Transverse colon (tissue), 4 donors: Measurements from ENCODE around the gene MTF1. TPM values are rescaled to one million over a fixed set of nuclear protein-coding genes. Genes with fewer than 3 reads are reported as not detected.

Experiments
- DNase-seq: peaks from one replicate; pipeline ENCODE4 v3.0.0-alpha.2; 2019
- H3K27ac ChIP-seq, 4 donors: fragments of 200-600 bp; sonication (generic); 2 replicates each; pipeline ENCODE4 v1.5.1; 2016 to 2018; ENCODE audit warnings: inconsistent platforms in 4 of 4
- H3K27me3 ChIP-seq: fragments of 200-600 bp; sonication (generic); 2 replicates; pipeline ENCODE4 v1.5.1; 2017; ENCODE audit warnings: inconsistent platforms
- H3K36me3 ChIP-seq, 4 donors: fragments of 200-600 bp; sonication (generic); 2 replicates each; pipeline ENCODE4 v1.5.1; 2017 to 2019; ENCODE audit warnings: inconsistent platforms in 4 of 4
- H3K4me1 ChIP-seq, 4 donors: fragments of 200-600 bp; sonication (generic); 2 replicates each; pipeline ENCODE4 v1.5.1; 2017 to 2020; ENCODE audit warnings: inconsistent platforms in 4 of 4
- H3K4me3 ChIP-seq, 4 donors: fragments of 200-600 bp; sonication (generic); 1 replicate in 1 of 4; 2 replicates in 3 of 4; pipeline versions ENCODE4 v1.5.1 to v1.6.1; 2017 to 2019; ENCODE audit warnings: inconsistent platforms in 4 of 4
- H3K9me3 ChIP-seq, 2 donors: fragments of 200-600 bp; sonication (generic); 2 replicates each; pipeline ENCODE4 v1.5.1; 2017 to 2019; ENCODE audit warnings: inconsistent platforms in 2 of 2
- CTCF ChIP-seq, 5 experiments: fragments of 200-600 bp in 3 of 5; fragments of 450-650 bp in 2 of 5; sonication (generic) in 3 of 5; IDR thresholded peaks; 1 replicate in 2 of 5; 2 replicates in 3 of 5; pipeline ENCODE4 v1.5.1; 2016 to 2017; ENCODE audit warnings: antibody characterized with exemption in 5 of 5, inconsistent platforms in 3 of 5, mild to moderate bottlenecking in 2 of 5, moderate library complexity in 1 of 5
- EP300 ChIP-seq: sonication (generic); formaldehyde crosslinking; IDR thresholded peaks from one replicate; pipeline ENCODE4 v1.6.1; 2017; ENCODE audit warnings: antibody characterized with exemption, low read depth
- POLR2A ChIP-seq: fragments of 450-650 bp; IDR thresholded peaks from one replicate; pipeline ENCODE4 v1.6.1; 2016; ENCODE audit warnings: antibody characterized with exemption, mild to moderate bottlenecking, moderate library complexity
- POLR2AphosphoS5 ChIP-seq, 3 donors: sonication (generic); formaldehyde crosslinking; IDR thresholded peaks; one replicate each; pipeline ENCODE4 v1.6.1; 2016; ENCODE audit warnings: antibody characterized with exemption in 3 of 3
- WGBS, 2 donors: methylation state at CpG; one replicate each; pipeline ENCODE4 v1.1.5; 2018; ENCODE audit warnings: low coverage in 1 of 2; 5-methylcytosine and 5-hydroxymethylcytosine counted together
- in situ Hi-C, 4 donors: fragments of 200-750 bp; cut with MboI; loops; one replicate each; pipeline versions ENCODE4 v1.15.0 to v1.15.1; 2017; ENCODE audit warnings: low sequenced_read_pairs in 3 of 4, low pct_ligation_motif_present in 1 of 4, low pct_unique_long_range_greater_than_20kb in 1 of 4
- intact Hi-C: fragments of 100-400 bp; cut with DNase I; formaldehyde crosslinking; loops from one replicate; pipeline ENCODE4 v1.15.1; 2023; ENCODE audit warnings: low total_unique reads
- total RNA-seq, 4 donors: library from RNA; depleted of rRNA; stranded (reverse); fragments of >200 nt; gene quantifications; one replicate each; pipeline ENCODE4 v1.1.0, GENCODE V29; 2016

Gene MTF1
- total RNA-seq, 4 donors from 2014 or later, result 2.2 to 20.2 (median 9.3) TPM

GRCh38 chr1:37794372-37795339 is 64.7 kb downstream of the MTF1 start:
- Histone ChIP-seq H3K36me3 (peaks cover 0 to under 1% (median 0%) of the 10 kb centered on the region in 4 donors), H3K4me1 (peaks cover 12 to 22% (median 16%) of the 10 kb centered on the region in 4 donors), H3K9me3 (no peaks in the 10 kb centered on the region), H3K27me3 (peaks cover 21% of the 10 kb centered on the region), H3K27ac (no peak overlapping the region), H3K4me3 (peak overlapping the region; percentile 15 to 74 (median 53))
- intact Hi-C loops (no loop called here), in situ Hi-C loops (no loop called here)
- TF ChIP-seq CTCF (IDR thresholded peaks at IDR 0.05) (no peak), POLR2A (no peak), EP300 (no peak), POLR2AphosphoS5 (IDR thresholded peaks at IDR 0.05) (no peak)
- no peak for DNase-seq
- 24 to 100% methylated on average over 1 to 25 of the region's 59 CpGs for WGBS, 2 donors

GRCh38 chr1:37793773-37794371 is 65.5 kb downstream of the MTF1 start, which contains the start of gene MANEAL:
Gene MANEAL (plus strand): TSS chr1:37793847. CDS start chr1:37794183, 336 bp downstream.
- WGBS, 2 donors, result 0% methylated on average over 1 to 39 of the region's 82 CpGs
- peak within 1 kb of the TSS; percentile 41 to 55 (median 48) for H3K27ac ChIP-seq
- no peaks in the 10 kb centered on the region for H3K36me3 ChIP-seq
- TF ChIP-seq CTCF (IDR thresholded peaks at IDR 0.05), result no peak
- no peak for TF ChIP-seq EP300
- no peak for TF ChIP-seq POLR2AphosphoS5 (IDR thresholded peaks at IDR 0.05)
- no peak for TF ChIP-seq POLR2A
- H3K9me3 ChIP-seq, result no peaks in the 10 kb centered on the region
- peaks cover 21% of the 10 kb centered on the region for H3K27me3 ChIP-seq
- H3K4me1 ChIP-seq, result peaks cover 12 to 22% (median 16%) of the 10 kb centered on the region in 4 donors
- peak within 1 kb of the TSS; percentile 28 to 74 (median 53) for H3K4me3 ChIP-seq
- peak; percentile 51 for DNase-seq
- in situ Hi-C loops (no loop called here), intact Hi-C loops (no loop called here)

- Histone ChIP-seq H3K27me3 (peaks cover 21% of the 10 kb centered on the region), H3K36me3 (no peaks in the 10 kb centered on the region), H3K4me3 (peak overlapping the region; percentile 28 to 74 (median 53)), H3K27ac (peak overlapping the region; percentile 41 to 55 (median 48)), H3K4me1 (peaks cover 12 to 22% (median 16%) of the 10 kb centered on the region in 4 donors), H3K9me3 (no peaks in the 10 kb centered on the region)
- WGBS, 2 donors, result 45 to 92% methylated on average over 2 to 36 of the region's 36 CpGs
- intact Hi-C loops, result no loop called here
- no peak for DNase-seq
- in situ Hi-C loops, result no loop called here
- TF ChIP-seq EP300 (no peak), CTCF (IDR thresholded peaks at IDR 0.05) (no peak), POLR2AphosphoS5 (IDR thresholded peaks at IDR 0.05) (no peak), POLR2A (no peak)
Measured at GRCh38 chr1:37792943-37793686, 66.3 kb downstream of the MTF1 start.
